Stimulated activated CD4-positive, alpha-beta T cell treated with anti-CD3 and anti-CD28 coated beads, Interleukin-4, amount 100 ng/mL, for 24 hours (primary cell): ENCODE measurements around the gene TBC1D2B.

Source experiments
- DNase-seq: peaks from one replicate; pipeline ENCODE4 v3.0.0-alpha.2; 2020

Gene TBC1D2B

DNA sequence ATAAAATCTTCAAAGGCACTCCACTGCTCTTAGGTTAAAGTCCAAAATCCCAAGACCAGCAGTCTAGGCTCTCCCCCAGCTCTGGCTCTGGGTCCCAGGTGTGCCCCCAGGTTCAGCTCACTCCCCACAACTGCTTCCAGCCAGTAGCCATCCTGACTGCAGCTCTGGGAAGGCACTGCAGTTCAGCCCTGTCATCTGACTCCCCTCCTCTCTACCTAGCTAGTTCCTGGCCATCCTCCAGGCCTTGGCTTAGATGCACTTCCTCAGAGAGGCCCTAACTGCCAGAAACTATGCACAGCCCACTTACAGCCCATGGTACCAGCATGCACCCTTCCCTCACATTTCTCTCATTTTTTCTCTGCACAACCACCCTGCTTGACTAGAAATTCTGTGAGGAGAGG is 25.5 kb downstream of the TBC1D2B start:
- no peak for DNase-seq

DNA sequence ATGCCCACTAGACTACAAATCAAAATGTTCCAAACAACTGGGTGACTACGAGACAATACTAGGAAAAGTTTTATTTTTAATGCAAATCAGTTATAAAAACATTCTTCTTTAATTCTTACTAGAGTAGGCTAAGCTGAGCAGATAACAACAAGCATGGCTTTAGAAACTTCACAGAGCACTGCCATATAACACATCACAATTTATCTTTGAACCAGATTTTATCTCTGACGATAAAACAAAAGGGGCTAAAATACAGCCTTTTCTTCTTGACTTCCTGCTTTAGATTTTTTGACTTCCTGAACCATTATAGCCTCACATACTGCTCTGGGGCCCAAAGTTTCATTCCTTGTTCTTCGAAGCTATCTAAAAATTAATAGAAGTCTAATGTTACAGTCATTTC is 25.9 kb downstream of the TBC1D2B start:
- no peak for DNase-seq

DNA sequence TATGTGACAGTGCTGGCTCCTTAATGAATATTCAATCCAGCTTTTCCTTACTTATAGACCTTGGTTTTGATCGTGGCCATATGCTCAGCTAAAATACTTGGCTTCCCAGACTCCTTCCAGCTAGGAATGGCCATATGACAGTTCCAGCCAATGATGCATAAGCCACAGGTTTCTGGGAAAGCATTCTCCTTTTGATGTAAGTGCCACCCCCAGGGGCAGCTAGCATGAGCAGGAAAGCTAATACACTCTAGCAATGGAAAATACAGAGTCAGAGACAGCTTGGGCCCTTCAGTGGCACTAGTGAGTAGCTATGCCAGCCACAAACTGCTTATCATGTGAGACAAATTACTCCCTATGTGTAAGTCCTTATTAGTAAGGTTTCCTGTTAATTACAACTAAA is 26.7 kb downstream of the TBC1D2B start:
- DNase-seq = no peak

DNA sequence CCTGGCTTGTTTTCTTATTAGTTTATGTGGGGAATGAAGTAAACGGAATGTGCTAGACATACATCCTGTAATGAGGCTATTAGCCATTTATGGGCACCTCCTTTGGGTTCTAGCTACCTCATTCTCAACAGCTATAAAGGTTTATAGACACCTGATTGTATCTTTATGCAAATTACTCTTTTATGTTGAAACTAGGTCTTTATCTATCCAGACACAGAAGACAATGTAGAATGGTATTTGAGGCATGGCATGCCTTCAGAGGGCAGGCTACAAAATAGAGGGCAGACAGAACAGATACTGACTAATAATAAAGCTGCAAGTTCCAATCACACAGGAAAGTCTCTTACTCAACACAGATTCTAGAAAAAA is 27.1 kb downstream of the TBC1D2B start:
- DNase-seq = no peak

DNA sequence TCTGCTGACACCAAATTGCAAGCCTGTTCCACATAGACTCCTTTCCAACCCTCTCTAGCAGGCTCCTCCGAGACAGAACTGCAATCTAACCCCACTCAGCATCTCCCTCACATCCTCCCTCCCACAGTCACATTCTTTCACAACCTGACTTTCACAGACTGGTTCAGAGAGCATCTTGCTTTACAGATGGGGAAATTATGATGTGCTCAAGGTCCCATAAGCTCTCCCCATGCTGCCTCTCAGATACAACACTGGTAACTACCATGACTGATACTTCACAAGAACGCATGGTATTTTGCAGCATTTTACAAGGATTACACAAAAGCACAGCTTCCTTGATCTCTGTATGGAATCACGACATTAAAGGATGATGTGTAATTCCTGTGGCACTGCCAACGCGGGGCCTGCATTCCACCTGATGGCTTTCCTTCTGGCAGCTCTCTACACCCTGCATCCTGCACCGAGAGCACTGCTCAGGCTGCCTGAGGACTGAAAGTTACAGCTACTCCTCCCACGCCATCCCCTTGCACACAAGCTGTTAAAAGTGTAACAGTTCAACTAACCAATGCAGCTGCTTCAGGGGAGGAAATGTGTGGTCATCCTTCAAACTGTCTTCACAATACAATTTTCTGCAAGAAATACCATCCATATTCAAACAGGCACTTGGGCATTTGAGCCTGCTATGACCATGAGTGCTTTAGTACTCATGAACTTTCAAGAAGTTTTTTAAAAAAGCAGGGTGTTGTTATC is 27.6 kb downstream of the TBC1D2B start:
- peak; percentile 77 for DNase-seq

DNA sequence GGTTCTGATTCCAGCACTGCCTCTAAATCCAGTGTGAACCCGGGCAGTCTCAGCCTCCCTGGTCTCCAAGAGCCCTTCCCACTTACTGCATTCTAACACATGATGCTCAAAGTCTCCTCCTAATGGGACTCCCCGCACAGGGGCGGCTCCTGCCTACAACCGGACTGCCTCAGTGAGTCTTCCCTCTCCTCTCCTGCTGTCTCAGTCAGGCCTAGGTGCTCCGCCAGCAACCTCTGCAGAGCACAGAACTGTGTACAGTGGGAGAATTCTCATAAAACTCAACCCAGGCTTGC is 28.9 kb downstream of the TBC1D2B start:
- no peak for DNase-seq

DNA sequence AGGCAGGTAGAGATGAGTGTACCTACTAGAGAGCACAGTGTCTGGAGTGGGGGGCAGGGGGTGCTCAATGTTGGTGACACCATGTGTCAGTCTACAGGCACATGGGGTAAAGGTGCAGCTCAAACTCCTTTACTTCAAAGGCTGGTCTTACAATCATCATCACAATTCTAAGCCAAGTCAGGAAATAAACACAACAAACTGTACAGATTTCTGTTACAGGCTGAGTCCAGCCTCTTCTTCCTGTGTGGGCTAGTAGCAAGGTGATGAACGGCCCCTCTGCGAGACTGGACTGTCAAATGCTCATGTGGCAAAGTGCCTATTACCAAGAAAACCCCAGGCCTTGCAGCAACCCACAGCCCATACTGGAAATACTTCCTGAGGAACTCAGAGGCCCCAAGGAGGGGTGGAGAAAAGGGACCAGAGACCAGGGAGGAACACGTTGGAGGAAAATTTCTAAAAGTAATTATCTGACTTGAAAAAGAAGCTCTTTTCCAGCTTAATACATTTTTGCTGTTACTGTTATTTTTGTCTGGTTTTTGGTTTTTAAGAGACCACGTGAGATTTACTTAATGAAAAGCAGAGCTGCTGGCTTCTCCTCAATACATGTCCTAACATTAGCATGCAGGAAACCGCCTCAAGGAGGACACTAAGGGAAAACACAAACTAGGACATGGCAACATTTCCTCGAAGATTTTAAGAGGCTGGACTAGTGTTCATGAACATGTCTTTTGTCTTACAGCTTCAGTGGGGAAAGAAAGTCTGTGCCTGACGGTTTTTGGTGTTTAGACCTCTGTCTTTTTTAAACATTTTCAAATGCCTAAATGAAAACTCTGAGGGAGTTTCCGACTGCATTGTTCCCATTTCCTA is 29.5 kb downstream of the TBC1D2B start:
- no peak for DNase-seq

DNA sequence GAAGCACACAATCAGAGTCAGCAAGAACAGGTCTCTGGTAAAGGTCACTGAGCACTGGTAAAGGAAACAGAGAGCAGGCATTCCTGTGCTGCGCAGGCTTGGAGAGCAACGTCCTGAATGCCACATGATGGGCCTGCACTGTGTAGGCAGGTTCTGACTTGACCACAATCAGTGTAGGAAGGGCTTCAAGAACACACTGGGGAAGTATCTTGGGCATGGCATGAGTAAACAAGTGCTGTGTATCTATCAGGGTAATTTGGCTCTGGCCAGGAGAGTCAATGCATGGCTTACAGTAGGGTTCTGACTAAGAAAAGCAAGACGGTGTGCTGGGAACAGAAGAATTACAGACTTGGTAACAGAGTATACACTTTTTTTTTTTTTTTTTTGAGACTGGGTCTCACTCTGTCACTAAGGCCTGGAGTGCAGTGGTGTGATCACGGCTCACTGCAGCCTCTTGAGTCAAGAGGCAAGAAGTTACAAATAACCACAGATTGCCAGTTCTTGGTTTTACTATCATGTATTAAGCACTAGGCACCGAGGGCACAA is 30.6 kb downstream of the TBC1D2B start:
- DNase-seq = no peak

DNA sequence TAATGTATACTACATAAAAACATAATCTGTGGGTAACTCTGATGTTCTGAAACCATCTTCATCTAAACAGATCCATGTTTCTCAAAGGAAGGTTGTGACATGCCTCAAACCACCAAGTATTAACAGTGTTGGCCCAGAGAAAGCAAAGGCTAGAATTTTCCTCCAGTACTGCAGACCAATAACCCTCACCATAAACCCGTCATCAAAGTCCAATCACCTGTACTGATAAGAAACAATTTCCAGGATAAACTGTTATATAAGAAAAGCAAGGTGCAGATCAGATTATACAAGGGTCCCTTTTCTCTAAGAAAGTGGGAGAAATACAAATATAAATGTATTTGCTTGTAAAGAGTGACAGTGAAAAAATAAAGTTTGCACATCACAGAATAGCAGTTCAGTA is 32.3 kb downstream of the TBC1D2B start:
- DNase-seq = no peak

DNA sequence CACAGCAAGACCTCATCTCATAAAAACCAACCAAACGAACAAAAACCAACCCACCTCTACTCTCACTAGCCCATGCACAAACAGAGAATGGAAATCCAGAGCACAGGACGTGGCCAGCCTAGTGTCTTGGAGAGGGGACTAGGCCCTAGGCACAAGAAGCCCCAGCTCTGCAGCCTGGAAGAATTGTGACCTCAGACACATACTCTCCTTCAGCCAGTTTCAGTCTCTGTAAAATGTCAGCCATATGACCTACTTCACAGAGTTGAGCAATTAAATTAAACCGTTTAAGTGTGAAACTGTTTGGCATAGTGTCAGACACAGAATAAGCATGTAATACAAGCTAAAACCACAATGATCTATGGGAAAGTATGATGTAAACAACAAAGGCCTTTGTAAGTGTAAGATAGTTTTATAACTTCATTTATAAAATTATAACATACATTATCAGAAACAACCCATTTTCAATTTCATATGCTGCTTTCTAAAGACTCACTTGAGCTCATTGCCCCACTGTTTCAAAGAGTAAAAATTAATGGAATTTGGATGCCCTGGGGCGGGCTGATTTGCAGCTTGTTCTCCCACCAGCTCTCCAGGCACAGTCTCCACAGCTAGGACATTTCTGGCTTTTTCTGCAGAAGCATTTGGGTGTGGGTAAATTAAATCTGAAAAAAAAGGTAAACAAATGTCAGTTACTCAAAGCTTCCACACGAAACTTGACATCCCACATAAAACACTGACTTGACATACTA is 32.9 kb downstream of the TBC1D2B start:
- no peak for DNase-seq

DNA sequence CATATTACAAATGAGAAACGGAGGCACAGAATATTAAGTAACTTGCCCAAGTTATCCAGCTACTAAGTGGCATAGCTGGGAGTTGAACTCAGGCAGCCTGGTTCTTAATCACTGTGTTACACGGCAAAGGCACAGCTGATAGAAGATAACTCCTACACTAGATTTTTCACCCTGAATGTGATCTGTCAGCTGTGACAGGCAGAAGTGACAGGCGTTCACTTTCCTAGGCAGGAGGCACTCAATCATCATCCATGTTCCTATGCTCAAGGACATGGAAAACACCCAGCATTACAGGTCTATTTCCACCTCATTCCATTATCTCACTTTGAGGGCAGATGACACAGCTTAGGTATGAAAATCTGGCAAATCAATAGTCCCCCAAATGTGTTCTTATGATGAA is 35.6 kb downstream of the TBC1D2B start:
- no peak for DNase-seq

DNA sequence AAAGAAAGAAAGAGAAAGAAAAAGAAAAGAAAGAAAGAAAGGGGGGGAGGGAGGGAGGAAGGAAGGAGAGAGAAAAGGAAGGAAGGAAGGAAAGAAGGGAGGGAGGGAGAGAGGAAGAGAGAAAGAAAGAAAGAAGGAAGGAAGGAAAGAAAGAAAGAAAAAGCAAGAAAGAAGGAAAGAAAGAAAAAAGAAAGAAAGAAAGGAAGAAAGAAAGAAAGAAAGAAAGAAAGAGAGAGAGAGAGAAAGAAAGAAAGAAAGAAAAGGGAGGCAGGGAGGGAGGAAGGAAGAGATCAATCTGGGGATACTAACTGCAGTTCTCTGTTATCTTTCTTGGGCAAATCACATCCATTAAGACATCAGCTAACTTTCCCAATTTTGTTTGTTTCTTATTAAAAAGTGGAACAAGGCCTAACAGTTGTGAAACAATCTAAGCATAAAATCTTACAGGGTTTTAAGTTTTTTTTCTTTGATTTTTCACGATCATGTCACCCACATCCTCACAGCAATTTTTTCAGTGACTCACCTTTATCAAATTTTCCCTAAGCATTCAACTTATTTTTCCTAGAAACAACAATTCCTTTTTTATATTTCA is 36.8 kb downstream of the TBC1D2B start:
- no peak for DNase-seq

DNA sequence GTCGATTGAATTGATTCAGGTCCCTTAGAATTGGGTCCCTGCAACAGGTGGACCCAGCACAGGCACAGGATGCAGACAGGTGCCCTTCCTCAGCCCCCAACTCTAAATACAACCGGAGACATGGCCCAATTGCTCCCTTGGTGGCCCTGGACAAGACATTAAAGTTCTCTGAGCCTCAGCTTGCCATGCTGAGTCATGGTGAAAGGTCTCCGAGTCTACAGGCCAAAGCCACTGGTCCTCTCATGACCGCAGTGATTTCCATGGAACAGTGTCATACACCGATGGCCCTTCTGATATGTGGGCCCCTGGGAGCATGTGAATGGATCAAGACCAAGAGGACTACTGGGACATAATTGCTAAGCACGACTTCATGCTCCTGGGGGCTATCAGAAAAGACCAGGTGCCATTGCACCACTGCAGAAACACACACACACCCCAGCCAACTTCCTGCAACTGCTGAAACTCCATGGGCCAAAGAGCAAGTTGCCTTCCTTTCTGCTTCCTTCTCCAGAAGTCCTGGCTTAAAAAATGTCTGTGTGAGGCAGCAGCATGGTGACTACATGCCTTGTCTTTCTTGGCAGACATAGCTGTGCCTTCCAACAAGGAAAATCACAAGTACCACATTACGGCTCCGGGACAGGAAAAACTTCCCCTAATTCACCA is 38.8 kb downstream of the TBC1D2B start:
- DNase-seq = no peak

DNA sequence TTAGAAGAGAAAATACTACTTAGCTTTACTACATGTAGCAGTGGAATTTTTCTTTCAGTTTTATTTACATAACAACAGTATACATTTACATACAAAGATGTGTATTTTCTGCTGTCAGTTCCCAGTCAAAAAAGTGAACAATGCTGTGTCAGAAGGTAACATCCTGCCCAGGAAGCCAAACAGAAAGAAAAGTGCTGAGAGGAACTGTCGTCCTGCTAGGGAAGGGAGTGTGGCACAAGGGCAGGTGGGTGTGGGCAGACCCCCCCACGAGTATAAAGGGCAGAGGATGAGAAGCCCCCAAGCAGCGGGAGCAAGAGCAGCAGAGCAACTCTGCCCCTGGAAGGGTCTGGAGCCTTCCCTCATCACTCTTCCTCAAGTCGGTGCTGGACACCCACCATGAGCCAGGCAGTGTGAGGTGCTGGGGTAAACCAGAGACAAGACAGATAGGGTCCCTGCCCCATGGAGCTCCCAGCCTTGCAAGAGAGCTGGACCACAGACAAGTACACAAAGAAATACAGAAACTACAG is 39.7 kb downstream of the TBC1D2B start:
- no peak for DNase-seq

DNA sequence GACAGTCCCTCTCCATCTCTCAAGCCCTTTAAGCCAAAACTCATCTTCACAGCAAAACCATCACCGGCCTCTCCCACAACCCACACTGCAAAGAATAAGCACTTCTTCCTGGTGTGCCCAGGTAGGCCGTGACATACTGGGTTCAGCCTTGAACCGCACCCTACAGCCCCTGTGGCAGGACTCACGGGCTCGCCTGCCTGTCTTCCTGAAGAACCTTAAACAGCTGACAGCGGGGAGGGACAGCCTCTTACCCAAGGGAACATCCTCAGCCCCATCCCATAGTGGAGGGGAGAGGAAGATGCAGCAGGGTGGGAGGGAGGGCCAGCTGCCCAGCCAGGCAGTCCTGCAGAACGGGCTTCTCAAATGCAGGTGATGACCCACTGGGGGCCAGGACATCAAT is 40.2 kb downstream of the TBC1D2B start:
- DNase-seq = no peak

DNA sequence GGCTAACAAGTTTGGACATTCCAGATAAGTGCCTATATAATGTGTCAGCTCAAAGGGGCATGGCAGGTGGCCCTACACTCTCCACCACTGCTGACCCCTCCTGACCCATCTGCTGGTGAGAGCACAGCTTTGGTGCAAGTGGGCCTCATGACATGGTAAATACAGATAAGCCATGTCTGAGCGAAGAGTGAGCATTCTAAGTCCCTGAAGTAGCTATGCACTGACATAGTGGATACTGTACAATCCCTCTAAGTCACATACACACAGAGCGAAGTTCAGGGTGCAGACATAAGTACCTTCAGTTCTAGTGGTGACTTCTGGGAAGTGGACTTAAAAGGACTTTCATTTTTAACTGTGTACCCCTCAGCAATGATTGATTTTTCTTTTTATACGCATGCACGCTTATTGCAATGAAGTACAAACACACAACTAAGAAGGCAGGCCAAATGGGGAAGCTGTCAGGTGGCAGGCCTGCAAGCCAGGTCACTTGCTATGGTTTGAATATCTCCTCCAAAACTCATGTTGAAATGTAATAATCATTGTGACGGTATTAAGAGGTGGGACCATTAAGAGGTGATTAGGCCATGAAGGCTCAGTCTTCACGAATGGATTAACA is 41.5 kb downstream of the TBC1D2B start:
- no peak for DNase-seq

DNA sequence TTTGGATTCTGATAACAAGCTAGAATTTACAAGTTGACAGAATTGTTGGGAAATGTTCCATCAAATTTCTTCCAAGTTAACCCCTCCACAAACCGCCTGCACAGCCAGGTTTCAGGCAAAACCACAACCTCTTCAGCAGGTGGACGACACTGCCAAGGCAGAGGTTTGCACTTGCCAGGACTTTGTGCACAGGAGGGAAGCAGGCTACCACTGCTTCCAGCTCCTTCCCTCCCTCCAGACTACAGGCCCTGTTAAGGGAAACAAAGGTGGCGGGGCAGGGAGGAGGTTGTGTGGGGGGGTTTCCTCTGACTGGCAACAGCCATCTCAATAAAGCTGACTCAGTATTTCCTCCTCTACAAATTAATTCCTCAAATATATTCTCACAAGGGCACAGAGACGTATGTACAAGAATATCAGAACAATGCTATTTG is 42.2 kb downstream of the TBC1D2B start:
- DNase-seq = peak; percentile 42

DNA sequence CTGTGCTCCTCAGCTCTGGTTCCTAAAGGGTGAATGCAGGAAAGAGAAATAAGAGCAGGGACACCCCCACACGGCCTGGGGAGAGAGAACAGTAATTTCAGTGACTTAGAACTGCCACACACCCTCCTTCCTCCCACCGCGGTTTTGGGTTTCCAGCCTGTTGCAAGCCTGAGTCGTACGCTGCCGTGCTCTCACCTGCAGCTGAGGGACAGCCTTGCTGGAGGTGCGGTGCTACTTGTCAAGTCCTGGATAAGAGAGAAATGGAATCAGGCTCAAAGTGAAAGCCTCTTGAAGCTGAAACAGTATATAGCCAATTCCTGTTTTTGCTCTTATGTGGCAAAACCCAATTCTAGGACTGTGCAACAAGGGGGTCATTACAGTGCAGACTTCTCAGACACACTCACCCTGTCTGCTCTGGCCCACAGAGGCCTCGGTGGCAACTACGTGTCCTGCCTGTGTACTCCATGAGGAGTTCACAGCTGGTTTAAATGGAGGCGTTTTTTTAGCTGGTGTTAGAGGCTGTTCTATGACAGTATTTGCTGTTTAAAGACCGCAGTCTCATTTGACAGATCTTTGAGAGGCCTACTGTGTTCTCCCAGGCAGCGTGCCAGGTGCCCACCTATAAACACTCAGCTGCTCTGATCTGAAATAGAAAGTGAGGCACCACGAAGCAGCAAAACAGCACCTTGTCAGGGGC is 42.9 kb downstream of the TBC1D2B start:
- DNase-seq = peak; percentile 84

DNA sequence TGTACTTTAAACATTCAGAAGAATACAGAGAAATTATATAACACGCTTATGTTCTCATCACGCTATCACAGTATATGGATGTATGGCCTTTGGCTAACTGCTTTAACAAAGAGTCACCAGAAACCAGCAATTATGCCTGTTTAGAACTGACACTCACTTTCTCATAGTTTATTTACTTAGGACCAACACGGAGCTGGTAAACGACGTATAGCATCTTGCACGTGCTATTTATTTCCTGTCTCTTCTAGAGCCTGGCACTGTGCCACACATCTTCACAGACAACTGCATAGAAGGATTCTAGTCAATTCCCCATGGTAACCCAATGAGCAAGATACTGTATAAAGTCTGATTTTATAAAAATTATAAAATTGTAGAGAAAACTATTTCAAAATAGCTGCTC is 43.6 kb downstream of the TBC1D2B start:
- DNase-seq = peak; percentile 40

DNA sequence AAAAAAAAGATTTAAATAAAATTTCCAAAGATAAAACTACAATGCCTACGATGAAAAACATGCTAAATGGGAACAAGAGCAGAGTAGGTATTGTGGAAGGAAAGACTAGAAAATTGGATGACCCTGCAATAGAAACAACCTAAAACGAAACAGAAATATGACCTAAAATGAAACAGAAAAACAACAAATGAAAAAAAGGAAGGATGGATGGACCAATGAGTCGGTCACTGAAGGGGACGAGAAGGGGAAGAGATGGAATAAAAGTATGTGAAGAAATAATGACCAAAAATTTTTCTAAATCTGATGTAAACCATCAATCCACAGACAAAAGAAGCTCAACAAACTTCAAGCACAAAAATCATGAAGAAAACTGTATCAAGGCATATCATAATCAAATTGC is 44.8 kb downstream of the TBC1D2B start:
- no peak for DNase-seq

DNA sequence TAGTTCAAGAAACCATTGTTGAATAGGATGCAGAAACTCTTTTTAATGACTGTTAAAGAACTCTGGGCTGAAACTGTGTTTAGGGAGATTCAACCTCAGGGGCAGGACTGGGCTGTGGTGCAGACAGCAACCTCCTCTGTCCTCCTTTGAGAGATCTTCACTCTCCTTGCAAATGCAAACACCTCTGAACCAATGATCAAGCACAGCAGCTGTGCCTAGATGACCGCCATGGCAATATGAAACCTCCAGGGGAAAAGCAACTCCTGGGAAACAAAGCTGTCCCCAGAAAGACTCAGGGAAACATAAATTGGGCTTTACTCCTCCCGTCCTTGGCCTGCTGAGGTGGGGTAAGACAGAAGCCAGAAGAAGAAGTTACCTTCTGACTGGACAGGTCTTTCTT is 52.6 kb downstream of the TBC1D2B start:
- no peak for DNase-seq
